Esophagus muscularis mucosa (tissue), 4 donors: ENCODE data around the gene MYH1. TPM values are rescaled to one million over a fixed set of nuclear protein-coding genes. Genes with fewer than 3 reads are reported as not detected.

Experiments used
- DNase-seq: peaks from one replicate; pipeline ENCODE4 v3.0.0-alpha.2; 2017; ENCODE audit errors: extremely low spot score
- H3K27ac ChIP-seq, 4 donors: fragments of 200-600 bp; sonication (generic); replicated peaks in 1 of 4; 1 replicate in 3 of 4; 2 replicates in 1 of 4; pipeline ENCODE4 v1.5.1; 2016 to 2019; ENCODE audit warnings: mild to moderate bottlenecking in 1 of 4
- H3K27me3 ChIP-seq, 4 donors: fragments of 200-600 bp; sonication (generic); one replicate each; pipeline versions ENCODE4 v1.5.1 to v1.6.0; 2016 to 2019
- H3K36me3 ChIP-seq, 4 donors: fragments of 200-600 bp; sonication (generic); one replicate each; pipeline ENCODE4 v1.5.1; 2016 to 2019
- H3K4me1 ChIP-seq, 4 donors: fragments of 200-600 bp; sonication (generic); one replicate each; pipeline ENCODE4 v1.5.1; 2016 to 2019
- H3K4me3 ChIP-seq, 4 donors: fragments of 200-600 bp; sonication (generic); 1 replicate in 2 of 4; 2 replicates in 2 of 4; pipeline ENCODE4 v1.5.1; 2016 to 2019; ENCODE audit warnings: mild to moderate bottlenecking in 4 of 4, moderate library complexity in 1 of 4
- H3K9me3 ChIP-seq, 4 donors: fragments of 200-600 bp; sonication (generic); 1 replicate in 3 of 4; 2 replicates in 1 of 4; pipeline ENCODE4 v1.5.1; 2016 to 2019
- EP300 ChIP-seq: sonication (generic); formaldehyde crosslinking; IDR thresholded peaks from one replicate; pipeline ENCODE4 v1.6.1; 2017; ENCODE audit warnings: antibody characterized with exemption
- POLR2A ChIP-seq: fragments of 450-650 bp; IDR thresholded peaks from one replicate; pipeline ENCODE4 v1.6.1; 2017; ENCODE audit warnings: antibody characterized with exemption, moderate library complexity, mild to moderate bottlenecking, low read depth
- POLR2AphosphoS5 ChIP-seq, 2 donors: sonication (generic); formaldehyde crosslinking; IDR thresholded peaks; one replicate each; pipeline ENCODE4 v1.6.1; 2017; ENCODE audit warnings: antibody characterized with exemption in 2 of 2
- WGBS: methylation state at CpG from one replicate; pipeline ENCODE4 v1.1.5; 2018; 5-methylcytosine and 5-hydroxymethylcytosine counted together
- intact Hi-C: fragments of 100-400 bp; cut with DNase I; formaldehyde crosslinking; loops from one replicate; pipeline ENCODE4 v1.15.1; 2023
- total RNA-seq, 4 donors: library from RNA; depleted of rRNA; stranded (reverse); fragments of >200 nt; gene quantifications; one replicate each; pipeline versions ENCODE4 v1.1.0 to v1.2.1, GENCODE V29; 2016
- TF ChIP-seq, protein P1 (sequence below), 3 experiments: fragments of 200-600 bp in 2 of 3; fragments of 450-650 bp in 1 of 3; sonication (generic) in 2 of 3; IDR thresholded peaks; one replicate each; pipeline ENCODE4 v1.5.1; 2017 to 2019; ENCODE audit warnings: antibody characterized with exemption in 3 of 3, mild to moderate bottlenecking in 2 of 3, moderate library complexity in 1 of 3

The MYH1 gene
- total RNA-seq, 4 donors from 2014 or later = 0.13 TPM; not detected in 3

DNA sequence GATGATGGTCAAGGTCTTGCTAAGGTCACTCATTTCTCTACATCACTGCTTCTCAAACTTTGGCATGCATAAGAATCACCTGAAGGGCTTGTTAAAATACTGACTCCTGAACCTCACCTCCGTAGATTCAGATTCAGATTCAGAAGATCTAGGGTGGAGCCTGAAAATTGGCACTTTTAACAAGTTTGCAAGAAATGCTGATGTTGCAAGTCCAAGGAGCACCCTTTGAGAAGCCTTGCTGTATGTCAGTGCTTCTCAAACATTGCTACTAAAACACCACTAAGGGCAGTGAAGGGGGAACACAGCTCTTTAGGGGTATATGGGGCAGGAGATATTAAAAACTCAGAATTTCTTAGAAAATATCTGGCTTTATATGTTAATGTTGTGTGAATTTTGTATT lies 13.7 kb upstream of the MYH1 start:
- H3K4me3 ChIP-seq = no peak overlapping the region
- H3K27ac ChIP-seq = no peak overlapping the region
- no peaks in the 10 kb centered on the region for H3K27me3 ChIP-seq
- DNase-seq = no peak
- no peaks in the 10 kb centered on the region for H3K9me3 ChIP-seq
- no peaks in the 10 kb centered on the region for H3K4me1 ChIP-seq
- H3K36me3 ChIP-seq = no peaks in the 10 kb centered on the region
- intact Hi-C loops = no loop called here
- TF ChIP-seq EP300 (no peak), POLR2AphosphoS5 (IDR thresholded peaks at IDR 0.05) (no peak), POLR2A (no peak)
- TF ChIP-seq, protein P1, sequence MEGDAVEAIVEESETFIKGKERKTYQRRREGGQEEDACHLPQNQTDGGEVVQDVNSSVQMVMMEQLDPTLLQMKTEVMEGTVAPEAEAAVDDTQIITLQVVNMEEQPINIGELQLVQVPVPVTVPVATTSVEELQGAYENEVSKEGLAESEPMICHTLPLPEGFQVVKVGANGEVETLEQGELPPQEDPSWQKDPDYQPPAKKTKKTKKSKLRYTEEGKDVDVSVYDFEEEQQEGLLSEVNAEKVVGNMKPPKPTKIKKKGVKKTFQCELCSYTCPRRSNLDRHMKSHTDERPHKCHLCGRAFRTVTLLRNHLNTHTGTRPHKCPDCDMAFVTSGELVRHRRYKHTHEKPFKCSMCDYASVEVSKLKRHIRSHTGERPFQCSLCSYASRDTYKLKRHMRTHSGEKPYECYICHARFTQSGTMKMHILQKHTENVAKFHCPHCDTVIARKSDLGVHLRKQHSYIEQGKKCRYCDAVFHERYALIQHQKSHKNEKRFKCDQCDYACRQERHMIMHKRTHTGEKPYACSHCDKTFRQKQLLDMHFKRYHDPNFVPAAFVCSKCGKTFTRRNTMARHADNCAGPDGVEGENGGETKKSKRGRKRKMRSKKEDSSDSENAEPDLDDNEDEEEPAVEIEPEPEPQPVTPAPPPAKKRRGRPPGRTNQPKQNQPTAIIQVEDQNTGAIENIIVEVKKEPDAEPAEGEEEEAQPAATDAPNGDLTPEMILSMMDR (IDR thresholded peaks at IDR 0.05) = no peak
- whole genome bisulfite sequencing = 86% methylated on average over 1 of the region's 1 CpG

DNA sequence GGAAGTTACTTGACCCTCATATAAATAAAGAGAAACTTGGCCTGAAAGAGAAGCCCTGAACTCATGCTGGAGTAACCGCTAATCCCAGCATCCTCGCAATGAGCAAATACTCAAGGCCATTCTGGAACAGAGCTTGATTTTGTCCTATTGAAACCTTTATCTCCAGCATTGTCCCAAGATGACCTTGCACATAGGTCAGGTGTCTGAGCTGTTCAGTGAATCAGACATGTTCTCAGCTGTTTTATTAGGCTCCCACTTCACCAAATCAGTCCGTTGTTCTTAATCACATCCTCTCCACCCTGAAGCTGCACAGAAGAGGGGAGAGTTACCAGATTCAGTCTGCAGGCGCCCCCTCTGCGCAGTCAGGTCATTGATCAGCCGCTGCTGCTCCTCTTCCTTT lies 9.1 kb upstream of the MYH1 start:
- WGBS = 83% methylated on average over 6 of the region's 6 CpGs
- no peak for DNase-seq
- intact Hi-C loops = no loop called here

DNA sequence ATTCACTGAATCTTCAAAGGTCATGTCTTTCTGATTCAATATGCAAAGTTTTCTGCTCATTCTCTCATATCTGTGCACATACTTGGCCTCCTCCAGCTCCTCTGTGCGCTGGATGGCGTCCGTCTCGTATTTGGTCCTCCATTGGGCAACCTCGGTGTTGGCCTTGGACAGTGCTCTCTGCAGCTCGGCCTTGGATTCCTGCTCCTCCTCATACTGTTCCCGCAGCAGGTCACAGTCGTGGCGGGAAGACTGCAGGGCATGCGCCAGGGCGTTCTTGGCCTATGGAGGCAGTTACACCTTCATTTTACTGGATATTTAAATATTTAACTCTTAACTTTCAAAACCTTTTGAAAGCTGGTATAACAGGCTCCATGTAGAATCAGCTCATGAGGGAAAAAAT lies 8.2 kb upstream of the MYH1 start:
- TF ChIP-seq EP300 (no peak), POLR2A (no peak), POLR2AphosphoS5 (IDR thresholded peaks at IDR 0.05) (no peak)
- TF ChIP-seq, protein P1 (IDR thresholded peaks at IDR 0.05) = no peak
- H3K36me3 ChIP-seq = no peaks in the 10 kb centered on the region
- 87% methylated on average over 11 of the region's 11 CpGs for WGBS
- no peak overlapping the region for H3K27ac ChIP-seq
- intact Hi-C loops = no loop called here
- H3K4me1 ChIP-seq = no peaks in the 10 kb centered on the region
- no peaks in the 10 kb centered on the region for H3K27me3 ChIP-seq
- H3K9me3 ChIP-seq = peaks cover 0 to 6% (median 0%) of the 10 kb centered on the region in 4 donors
- H3K4me3 ChIP-seq = no peak overlapping the region
- DNase-seq = no peak

More for the DNA sequence above, 9.1 kb upstream of the MYH1 start:
- no peak overlapping the region for H3K4me3 ChIP-seq
- peaks cover 0 to 6% (median 0%) of the 10 kb centered on the region in 4 donors for H3K9me3 ChIP-seq
- H3K4me1 ChIP-seq = no peaks in the 10 kb centered on the region
- TF ChIP-seq POLR2AphosphoS5 (IDR thresholded peaks at IDR 0.05) (no peak), POLR2A (no peak), EP300 (no peak)
- TF ChIP-seq, protein P1 (IDR thresholded peaks at IDR 0.05) = no peak
- no peaks in the 10 kb centered on the region for H3K27me3 ChIP-seq
- H3K36me3 ChIP-seq = no peaks in the 10 kb centered on the region
- H3K27ac ChIP-seq = no peak overlapping the region

DNA sequence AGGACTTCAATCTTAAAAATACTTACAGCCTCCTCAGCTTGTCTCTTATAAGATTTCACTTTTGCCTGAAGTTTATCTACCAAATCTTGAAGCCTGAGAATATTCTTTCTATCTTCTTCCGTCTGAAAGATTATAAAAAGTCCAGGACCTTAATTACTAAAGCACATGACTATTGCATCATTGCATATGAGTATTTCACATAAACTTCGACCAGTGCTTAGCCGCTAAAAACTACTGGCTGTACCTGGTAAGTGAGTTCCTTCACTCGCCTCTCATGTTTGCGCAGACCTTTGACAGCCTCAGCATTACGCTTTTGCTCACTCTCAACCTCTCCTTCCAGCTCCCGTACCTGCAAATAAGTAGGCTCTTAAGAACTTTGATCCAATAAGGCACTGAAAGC lies 4.7 kb upstream of the MYH1 start:
- peaks cover 0 to 6% (median 0%) of the 10 kb centered on the region in 4 donors for H3K9me3 ChIP-seq
- intact Hi-C loops = no loop called here
- no peak overlapping the region for H3K27ac ChIP-seq
- TF ChIP-seq, protein P1 (IDR thresholded peaks at IDR 0.05) = no peak
- TF ChIP-seq POLR2A (no peak), POLR2AphosphoS5 (IDR thresholded peaks at IDR 0.05) (no peak), EP300 (no peak)
- H3K4me3 ChIP-seq = no peak overlapping the region
- H3K27me3 ChIP-seq = no peaks in the 10 kb centered on the region
- H3K36me3 ChIP-seq = no peaks in the 10 kb centered on the region
- DNase-seq = no peak
- H3K4me1 ChIP-seq = no peaks in the 10 kb centered on the region
- WGBS = 85% methylated on average over 7 of the region's 7 CpGs

DNA sequence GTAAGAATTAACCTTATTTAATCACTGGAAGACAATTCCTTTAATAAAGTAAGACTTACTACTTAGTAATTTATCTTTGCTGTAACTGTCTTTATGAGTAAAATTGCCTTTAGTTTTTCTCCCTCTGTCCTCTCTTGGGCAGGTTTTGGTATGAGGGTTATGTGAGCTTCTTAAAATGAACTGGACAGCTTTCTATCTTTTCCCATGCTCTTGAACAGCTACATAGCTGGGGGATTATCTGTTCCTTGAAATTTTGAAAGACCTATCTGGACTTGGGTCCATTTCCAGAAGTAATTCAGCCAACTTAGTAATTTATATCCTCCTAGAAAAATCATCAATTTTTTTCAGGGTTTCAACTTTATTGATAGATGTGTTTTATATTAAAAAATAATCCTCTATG lies 3.6 kb upstream of the MYH1 start:
- no peak overlapping the region for H3K27ac ChIP-seq
- no peaks in the 10 kb centered on the region for H3K36me3 ChIP-seq
- H3K27me3 ChIP-seq = no peaks in the 10 kb centered on the region
- H3K4me3 ChIP-seq = no peak overlapping the region
- H3K4me1 ChIP-seq = no peaks in the 10 kb centered on the region
- peaks cover 0 to 6% (median 0%) of the 10 kb centered on the region in 4 donors for H3K9me3 ChIP-seq
- intact Hi-C loops = no loop called here
- no peak for DNase-seq
- TF ChIP-seq POLR2AphosphoS5 (IDR thresholded peaks at IDR 0.05) (no peak), EP300 (no peak), POLR2A (no peak)
- TF ChIP-seq, protein P1 (IDR thresholded peaks at IDR 0.05) = no peak
